ENCODE results near the gene AVP. TPM values are rescaled to one million over a fixed set of nuclear protein-coding genes. Genes with fewer than 3 reads are reported as not detected.

Gene AVP
- polyA plus RNA-seq, 1 donor (not counting 4 experiments of a cell fraction or from before 2014, with no cell fraction given) = not detected

DNA sequence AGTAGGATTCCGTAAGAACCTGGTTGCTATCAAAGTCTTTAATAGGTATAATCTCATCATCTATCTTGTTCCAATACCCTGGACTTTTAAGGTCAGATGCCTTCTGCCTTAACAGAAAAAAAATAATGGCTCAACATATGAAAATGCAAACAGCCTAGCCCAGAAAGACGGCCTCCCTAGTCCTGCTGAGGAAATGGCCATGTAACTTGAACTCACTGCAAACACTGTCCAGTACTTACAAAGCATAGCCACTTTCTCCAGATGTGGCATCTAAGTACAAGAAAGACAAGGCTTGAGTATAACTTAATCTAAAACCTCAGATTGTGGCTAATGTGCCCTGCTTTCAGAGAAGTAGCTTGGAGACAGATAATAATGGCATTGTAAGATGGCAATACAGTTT, 48.6 kb upstream of the AVP start:
- peaks cover 3% of the 10 kb centered on the region for H3K79me2 ChIP-seq (ENCODE audit: control insufficient read depth, insufficient read depth, low read length)
- H3K27ac ChIP-seq (ENCODE audit: control insufficient read depth, insufficient read depth, low read length) = no peak overlapping the region
- H3K4me3 ChIP-seq (ENCODE audit: control insufficient read depth in 2 of 3, extremely low read depth in 1 of 3, insufficient read depth in 2 of 3, low read depth in 1 of 3, low read length in 3 of 3) = no peak overlapping the region
- no peaks in the 10 kb centered on the region for H3K4me1 ChIP-seq (ENCODE audit: control insufficient read depth, extremely low read depth, insufficient read depth, low read length)
- no peaks in the 10 kb centered on the region for H3K9me3 ChIP-seq (ENCODE audit: control insufficient read depth, low read depth, low read length)
- FAIRE-seq (no peak), DNase-seq (ENCODE audit: low read depth, low spot score) (no peak)
- H3K36me3 ChIP-seq (ENCODE audit: control insufficient read depth in 2 of 2, extremely low read depth in 1 of 2, insufficient read depth in 2 of 2, low read length in 2 of 2) = peaks cover 0 to 2% of the 10 kb centered on the region in 2 experiments
- no peaks in the 10 kb centered on the region for H3K27me3 ChIP-seq (ENCODE audit: control insufficient read depth, extremely low read depth, insufficient read depth, low read length)
- dilution Hi-C loops (cut with MboI; ENCODE audit: extremely low pct_ligation_motif_present, low sequenced_read_pairs) = no loop called here
- TF ChIP-seq CTCF (optimal IDR thresholded peaks at IDR 0.05 in 1 of 3, IDR thresholded peaks at IDR 0.05 in 1 of 3, conservative IDR thresholded peaks at IDR 0.05 in 1 of 3; ENCODE audit: extremely low read depth in 1 of 3, insufficient read depth in 2 of 3, low read length in 3 of 3) (no peak), EZH2 (IDR thresholded peaks at IDR 0.05; ENCODE audit: low read length) (no peak)
- no peaks in the 10 kb centered on the region for H3K9me1 ChIP-seq (ENCODE audit: control insufficient read depth, extremely low read depth, insufficient read depth, low read length)
- H3K4me2 ChIP-seq (ENCODE audit: control insufficient read depth, extremely low read depth, insufficient read depth, low read depth, low read length) = no peak overlapping the region
- H4K20me1 ChIP-seq (ENCODE audit: control insufficient read depth, extremely low read depth, insufficient read depth, low read length) = peaks cover 5% of the 10 kb centered on the region
- H2AFZ ChIP-seq (ENCODE audit: control insufficient read depth, low read length) = no peak overlapping the region
- no peak overlapping the region for H3K9ac ChIP-seq (ENCODE audit: control insufficient read depth, extremely low read depth, insufficient read depth, low read length)

GRCh38 chr20:3130051-3130600, 45.6 kb upstream of the AVP start:
- FAIRE-seq = no peak
- H3K4me1 ChIP-seq (ENCODE audit: control insufficient read depth, extremely low read depth, insufficient read depth, low read length) = no peaks in the 10 kb centered on the region
- H2AFZ ChIP-seq (ENCODE audit: control insufficient read depth, low read length) = no peak overlapping the region
- no peak overlapping the region for H3K4me3 ChIP-seq (ENCODE audit: control insufficient read depth in 2 of 3, extremely low read depth in 1 of 3, insufficient read depth in 2 of 3, low read depth in 1 of 3, low read length in 3 of 3)
- no peak overlapping the region for H3K4me2 ChIP-seq (ENCODE audit: control insufficient read depth, extremely low read depth, insufficient read depth, low read depth, low read length)
- H3K9me1 ChIP-seq (ENCODE audit: control insufficient read depth, extremely low read depth, insufficient read depth, low read length) = no peaks in the 10 kb centered on the region
- no peaks in the 10 kb centered on the region for H3K27me3 ChIP-seq (ENCODE audit: control insufficient read depth, extremely low read depth, insufficient read depth, low read length)
- DNase-seq (ENCODE audit: low read depth, low spot score) = no peak
- no peak for TF ChIP-seq EZH2 (IDR thresholded peaks at IDR 0.05; ENCODE audit: low read length)
- TF ChIP-seq CTCF (optimal IDR thresholded peaks at IDR 0.05 in 1 of 3, IDR thresholded peaks at IDR 0.05 in 1 of 3, conservative IDR thresholded peaks at IDR 0.05 in 1 of 3; ENCODE audit: extremely low read depth in 1 of 3, insufficient read depth in 2 of 3, low read length in 3 of 3) = no peak
- no peaks in the 10 kb centered on the region for H3K9me3 ChIP-seq (ENCODE audit: control insufficient read depth, low read depth, low read length)
- dilution Hi-C loops (cut with MboI; ENCODE audit: extremely low pct_ligation_motif_present, low sequenced_read_pairs) = no loop called here
- H4K20me1 ChIP-seq (ENCODE audit: control insufficient read depth, extremely low read depth, insufficient read depth, low read length) = peaks cover 2% of the 10 kb centered on the region
- no peak overlapping the region for H3K9ac ChIP-seq (ENCODE audit: control insufficient read depth, extremely low read depth, insufficient read depth, low read length)
- H3K79me2 ChIP-seq (ENCODE audit: control insufficient read depth, insufficient read depth, low read length) = peaks cover 1% of the 10 kb centered on the region
- H3K36me3 ChIP-seq (ENCODE audit: control insufficient read depth in 2 of 2, extremely low read depth in 1 of 2, insufficient read depth in 2 of 2, low read length in 2 of 2) = no peaks in the 10 kb centered on the region
- H3K27ac ChIP-seq (ENCODE audit: control insufficient read depth, insufficient read depth, low read length) = no peak overlapping the region

Measured in keratinocyte (primary cell).